ENCODE measurements around the gene NHLRC2. TPM values are rescaled to one million over a fixed set of nuclear protein-coding genes. Genes with fewer than 3 reads are reported as not detected.

NHLRC2 gene
- total RNA-seq, 1 donor from 2014 or later = 30.1 TPM

GRCh38 chr10:113965077-113965476 is 110.6 kb downstream of the NHLRC2 start:
- no peak for DNase-seq (ENCODE audit: low read depth)
- no peak for TF ChIP-seq CTCF (conservative IDR thresholded peaks at IDR 0.05; ENCODE audit: low read depth, low read length)
- H3K4me3 ChIP-seq (ENCODE audit: low read depth, low read length) = no peak overlapping the region

- DNase-seq (ENCODE audit: low read depth) = no peak
- TF ChIP-seq CTCF (conservative IDR thresholded peaks at IDR 0.05; ENCODE audit: low read depth, low read length) = no peak
- no peak overlapping the region for H3K4me3 ChIP-seq (ENCODE audit: low read depth, low read length)
These were observed 111.2 kb downstream of the NHLRC2 start for GRCh38 chr10:113965683-113966082.

Other genes starting within 250 kb of the NHLRC2 start
- gene NRAP, start 190.6 kb upstream of the NHLRC2 start, total RNA-seq = not detected in 2 replicates
- gene CASP7, start 174.7 kb upstream of the NHLRC2 start, total RNA-seq = 16.5 and 29.0 TPM in 2 replicates
- gene PLEKHS1, start 103.0 kb upstream of the NHLRC2 start, total RNA-seq = not detected in 2 replicates
- 7.9 and 12.0 TPM in 2 replicates for gene DCLRE1A, start 579 bp upstream of the NHLRC2 start, total RNA-seq
- 0.06 and 0.22 TPM in 2 replicates for gene ADRB1, start 189.2 kb downstream of the NHLRC2 start, total RNA-seq